Activated CD4-positive, alpha-beta T cell treated with anti-CD3 and anti-CD28 coated beads, Interleukin-2, amount 10 ng/mL, durations not matched to agents 24 days and 14 days (primary cell): ENCODE results near the gene URM1. TPM values are rescaled to one million over a fixed set of nuclear protein-coding genes. Genes with fewer than 3 reads are reported as not detected.

Experiments
- DNase-seq: peaks from one replicate; pipeline ENCODE4 v3.0.0; 2022
- H3K27ac Mint-ChIP-seq: one replicate; pipeline ENCODE4 v1.8.0; 2022; ENCODE audit warnings: mild to moderate bottlenecking, mixed read lengths
- H3K27me3 Mint-ChIP-seq: one replicate; pipeline ENCODE4 v1.8.0; 2022; ENCODE audit warnings: mixed read lengths
- H3K36me3 Mint-ChIP-seq: one replicate; pipeline ENCODE4 v1.8.0; 2022; ENCODE audit warnings: low read depth, mild to moderate bottlenecking, mixed read lengths
- H3K4me1 Mint-ChIP-seq: one replicate; pipeline ENCODE4 v1.8.0; 2021; ENCODE audit warnings: mixed read lengths
- H3K4me3 Mint-ChIP-seq: one replicate; pipeline ENCODE4 v1.8.0; 2022; ENCODE audit warnings: mild to moderate bottlenecking, moderate library complexity, mixed read lengths
- H3K9me3 Mint-ChIP-seq: one replicate; pipeline ENCODE4 v1.8.0; 2021; ENCODE audit warnings: mixed read lengths
- intact Hi-C: fragments of 100-400 bp; cut with micrococcal nuclease; formaldehyde crosslinking; loops from one replicate; pipeline ENCODE4 v1.15.1; 2023
- total RNA-seq: library from RNA; stranded (reverse); gene quantifications from 2 replicates; pipeline ENCODE4 v1.2.3, GENCODE V29; 2022

URM1 gene
- total RNA-seq, 1 donor from 2014 or later = 87.2 TPM

GRCh38 chr9:128339761-128340690 lies 31.1 kb upstream of the URM1 start, which contains the start of gene SLC27A4:
SLC27A4 (plus strand) TSS chr9:128340527; CDS start chr9:128343133, 2,606 bp downstream.
- Mint-ChIP-seq H3K9me3 (no peaks in the 10 kb centered on the region), H3K4me1 (peaks cover 6% of the 10 kb centered on the region), H3K36me3 (peaks cover 11% of the 10 kb centered on the region), H3K27me3 (no peaks in the 10 kb centered on the region), H3K4me3 (peak within 1 kb of the TSS; percentile 88), H3K27ac (peak within 1 kb of the TSS; percentile 92)
- DNase-seq = peak; percentile 96
- intact Hi-C loops = loop anchor here (1.0 to 5.0 kb wide), 4 partner anchors 23 to 138 kb away; partner anchors contain the start of genes DNM1, GOLGA2, SWI5 and URM1

GRCh38 chr9:128340691-128341434 lies 30.3 kb upstream of the URM1 start:
- H3K27me3 Mint-ChIP-seq = no peaks in the 10 kb centered on the region
- no peaks in the 10 kb centered on the region for H3K9me3 Mint-ChIP-seq
- H3K27ac Mint-ChIP-seq = peak overlapping the region; percentile 86
- H3K36me3 Mint-ChIP-seq = peaks cover 12% of the 10 kb centered on the region
- intact Hi-C loops = loop anchor here (1.0 to 5.0 kb wide), 6 partner anchors 19 to 139 kb away; partner anchors contain the start of genes COQ4, DNM1, GOLGA2 and SWI5
- no peak for DNase-seq
- peaks cover 6% of the 10 kb centered on the region for H3K4me1 Mint-ChIP-seq
- peak overlapping the region; percentile 88 for H3K4me3 Mint-ChIP-seq

- peaks cover 13% of the 10 kb centered on the region for H3K36me3 Mint-ChIP-seq
- no peaks in the 10 kb centered on the region for H3K27me3 Mint-ChIP-seq
- peaks cover 6% of the 10 kb centered on the region for H3K4me1 Mint-ChIP-seq
- intact Hi-C loops = loop anchor here (1.0 to 5.0 kb wide), 5 partner anchors 19 to 139 kb away; partner anchors contain the start of genes COQ4, DNM1, TRUB2 and URM1
- DNase-seq = peak; percentile 92
- H3K9me3 Mint-ChIP-seq = no peaks in the 10 kb centered on the region
- peak overlapping the region; percentile 88 for H3K4me3 Mint-ChIP-seq
- peak overlapping the region; percentile 86 for H3K27ac Mint-ChIP-seq
Measured at GRCh38 chr9:128341435-128341849, 29.7 kb upstream of the URM1 start.

- H3K4me1 Mint-ChIP-seq = peaks cover 6% of the 10 kb centered on the region
- no peak overlapping the region for H3K4me3 Mint-ChIP-seq
- no peaks in the 10 kb centered on the region for H3K27me3 Mint-ChIP-seq
- H3K36me3 Mint-ChIP-seq = peaks cover 17% of the 10 kb centered on the region
- no peaks in the 10 kb centered on the region for H3K9me3 Mint-ChIP-seq
- H3K27ac Mint-ChIP-seq = no peak overlapping the region
- DNase-seq = no peak
- intact Hi-C loops = loop anchor here (5.0 kb wide), 1 partner anchor 141 kb away; the partner anchor contains the start of gene DNM1
Measured at GRCh38 chr9:128342971-128343680, 28.0 kb upstream of the URM1 start.

- intact Hi-C loops = loop anchor here (5.0 kb wide), 1 partner anchor 142 kb away; the partner anchor contains the start of gene DNM1
- DNase-seq = no peak
- Mint-ChIP-seq H3K27me3 (no peaks in the 10 kb centered on the region), H3K4me3 (no peak overlapping the region), H3K4me1 (peaks cover 6% of the 10 kb centered on the region), H3K27ac (no peak overlapping the region), H3K9me3 (no peaks in the 10 kb centered on the region), H3K36me3 (peaks cover 17% of the 10 kb centered on the region)
Measured at GRCh38 chr9:128343855-128344254, 27.3 kb upstream of the URM1 start.

- peaks cover 5% of the 10 kb centered on the region for H3K4me1 Mint-ChIP-seq
- H3K27me3 Mint-ChIP-seq = no peaks in the 10 kb centered on the region
- DNase-seq = no peak
- intact Hi-C loops = loop anchor here (5.0 kb wide), 1 partner anchor 143 kb away; the partner anchor contains the start of gene DNM1
- no peak overlapping the region for H3K27ac Mint-ChIP-seq
- no peak overlapping the region for H3K4me3 Mint-ChIP-seq
- H3K36me3 Mint-ChIP-seq = peaks cover 25% of the 10 kb centered on the region
- H3K9me3 Mint-ChIP-seq = no peaks in the 10 kb centered on the region
Measured at GRCh38 chr9:128344931-128345605, 26.1 kb upstream of the URM1 start.

- H3K4me1 Mint-ChIP-seq = no peaks in the 10 kb centered on the region
- no peaks in the 10 kb centered on the region for H3K9me3 Mint-ChIP-seq
- intact Hi-C loops = no loop called here
- H3K27me3 Mint-ChIP-seq = no peaks in the 10 kb centered on the region
- no peak for DNase-seq
- no peak overlapping the region for H3K27ac Mint-ChIP-seq
- peaks cover 32% of the 10 kb centered on the region for H3K36me3 Mint-ChIP-seq
- H3K4me3 Mint-ChIP-seq = no peak overlapping the region
Measured at GRCh38 chr9:128349125-128349524, 22.0 kb upstream of the URM1 start.

GRCh38 chr9:128349772-128350171 lies 21.4 kb upstream of the URM1 start:
- peaks cover 31% of the 10 kb centered on the region for H3K36me3 Mint-ChIP-seq
- intact Hi-C loops = no loop called here
- H3K4me3 Mint-ChIP-seq = no peak overlapping the region
- no peaks in the 10 kb centered on the region for H3K4me1 Mint-ChIP-seq
- no peak overlapping the region for H3K27ac Mint-ChIP-seq
- no peak for DNase-seq
- no peaks in the 10 kb centered on the region for H3K9me3 Mint-ChIP-seq
- H3K27me3 Mint-ChIP-seq = no peaks in the 10 kb centered on the region

GRCh38 chr9:128355451-128355850 lies 15.7 kb upstream of the URM1 start:
- Mint-ChIP-seq H3K9me3 (no peaks in the 10 kb centered on the region), H3K27ac (no peak overlapping the region), H3K4me3 (no peak overlapping the region), H3K36me3 (peaks cover 19% of the 10 kb centered on the region), H3K4me1 (no peaks in the 10 kb centered on the region), H3K27me3 (no peaks in the 10 kb centered on the region)
- DNase-seq = no peak
- intact Hi-C loops = no loop called here

GRCh38 chr9:128358090-128358489 lies 13.1 kb upstream of the URM1 start:
- no peaks in the 10 kb centered on the region for H3K27me3 Mint-ChIP-seq
- H3K36me3 Mint-ChIP-seq = peaks cover 11% of the 10 kb centered on the region
- DNase-seq = peak; percentile 52

GRCh38 chr9:128358861-128359260 lies 12.3 kb upstream of the URM1 start:
- H3K4me3 Mint-ChIP-seq = no peak overlapping the region
- H3K27me3 Mint-ChIP-seq = no peaks in the 10 kb centered on the region
- peaks cover 12% of the 10 kb centered on the region for H3K4me1 Mint-ChIP-seq
- H3K36me3 Mint-ChIP-seq = peaks cover 8% of the 10 kb centered on the region
- no peak overlapping the region for H3K27ac Mint-ChIP-seq
- no peaks in the 10 kb centered on the region for H3K9me3 Mint-ChIP-seq
- no peak for DNase-seq
- intact Hi-C loops = no loop called here

More at GRCh38 chr9:128358090-128358489, 13.1 kb upstream of the URM1 start:
- intact Hi-C loops = no loop called here
- Mint-ChIP-seq H3K4me3 (no peak overlapping the region), H3K4me1 (peaks cover 12% of the 10 kb centered on the region), H3K27ac (no peak overlapping the region), H3K9me3 (no peaks in the 10 kb centered on the region)

- peaks cover 4% of the 10 kb centered on the region for H3K36me3 Mint-ChIP-seq
- H3K9me3 Mint-ChIP-seq = no peaks in the 10 kb centered on the region
- H3K27me3 Mint-ChIP-seq = no peaks in the 10 kb centered on the region
- peaks cover 16% of the 10 kb centered on the region for H3K4me1 Mint-ChIP-seq
- no peak for DNase-seq
- H3K27ac Mint-ChIP-seq = no peak overlapping the region
- no peak overlapping the region for H3K4me3 Mint-ChIP-seq
- intact Hi-C loops = loop anchor here (5.0 kb wide), 1 partner anchor 51 kb away; no protein-coding TSS in a partner anchor
Measured at GRCh38 chr9:128360826-128361225, 10.3 kb upstream of the URM1 start.
